WI38 (cell line): ENCODE data around the gene LAPTM5.
A peak's percentile ranks its signal among the peaks of the same experiment; 100 is the strongest.

ENCODE experiments used
- H3K4me3 ChIP-seq: 2 replicates; pipeline ENCODE4 v1.5.1; 2011; ENCODE audit warnings: low read depth, mild to moderate bottlenecking, control low read depth, low read length
- TF ChIP-seq, protein P1 (sequence below): IDR thresholded peaks from 2 replicates; pipeline ENCODE4 v1.5.1; 2012; ENCODE audit warnings: low read depth, mild to moderate bottlenecking, control low read depth, low read length

Gene LAPTM5

DNA sequence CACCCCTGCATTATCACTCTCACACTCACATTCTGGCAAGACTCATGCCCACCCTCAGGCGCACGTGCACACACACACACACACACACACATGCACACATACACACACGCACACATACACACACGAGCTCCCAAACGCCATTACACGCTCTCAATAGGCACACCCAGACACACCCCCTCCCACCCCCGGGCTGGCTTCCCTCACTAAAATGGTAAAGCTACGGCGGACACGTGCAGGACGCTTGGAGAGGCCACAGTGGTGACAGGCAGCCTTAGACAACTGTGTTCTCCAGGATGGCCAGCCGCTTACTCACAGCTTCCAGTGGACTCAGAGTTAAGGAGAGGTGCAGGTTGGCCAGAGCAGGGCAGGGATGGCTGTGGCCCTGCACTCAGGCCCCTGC, 44.3 kb downstream of the LAPTM5 start:
- H3K4me3 ChIP-seq = no peak overlapping the region
- TF ChIP-seq, protein P1, sequence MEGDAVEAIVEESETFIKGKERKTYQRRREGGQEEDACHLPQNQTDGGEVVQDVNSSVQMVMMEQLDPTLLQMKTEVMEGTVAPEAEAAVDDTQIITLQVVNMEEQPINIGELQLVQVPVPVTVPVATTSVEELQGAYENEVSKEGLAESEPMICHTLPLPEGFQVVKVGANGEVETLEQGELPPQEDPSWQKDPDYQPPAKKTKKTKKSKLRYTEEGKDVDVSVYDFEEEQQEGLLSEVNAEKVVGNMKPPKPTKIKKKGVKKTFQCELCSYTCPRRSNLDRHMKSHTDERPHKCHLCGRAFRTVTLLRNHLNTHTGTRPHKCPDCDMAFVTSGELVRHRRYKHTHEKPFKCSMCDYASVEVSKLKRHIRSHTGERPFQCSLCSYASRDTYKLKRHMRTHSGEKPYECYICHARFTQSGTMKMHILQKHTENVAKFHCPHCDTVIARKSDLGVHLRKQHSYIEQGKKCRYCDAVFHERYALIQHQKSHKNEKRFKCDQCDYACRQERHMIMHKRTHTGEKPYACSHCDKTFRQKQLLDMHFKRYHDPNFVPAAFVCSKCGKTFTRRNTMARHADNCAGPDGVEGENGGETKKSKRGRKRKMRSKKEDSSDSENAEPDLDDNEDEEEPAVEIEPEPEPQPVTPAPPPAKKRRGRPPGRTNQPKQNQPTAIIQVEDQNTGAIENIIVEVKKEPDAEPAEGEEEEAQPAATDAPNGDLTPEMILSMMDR = no peak

DNA sequence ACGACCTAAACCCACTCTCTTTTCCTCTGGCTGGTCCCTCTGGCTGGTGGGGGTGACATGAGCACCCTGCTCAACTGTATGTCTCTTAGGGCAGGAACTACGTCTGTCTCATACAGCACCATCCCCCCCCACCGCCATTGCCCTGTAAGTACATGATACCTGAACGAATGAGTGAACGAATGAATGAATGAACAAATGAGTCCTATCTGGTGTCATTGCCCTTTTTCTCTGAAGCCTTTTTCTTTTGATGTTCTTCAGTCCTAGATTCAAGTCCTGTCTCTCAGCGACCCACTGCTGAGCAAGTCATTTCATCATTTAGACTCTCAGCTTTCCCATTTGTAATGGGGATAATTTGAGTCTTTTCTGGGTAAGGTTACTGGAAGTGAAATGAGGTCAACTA, 45.0 kb downstream of the LAPTM5 start:
- TF ChIP-seq, protein P1 = no peak
- H3K4me3 ChIP-seq = no peak overlapping the region

DNA sequence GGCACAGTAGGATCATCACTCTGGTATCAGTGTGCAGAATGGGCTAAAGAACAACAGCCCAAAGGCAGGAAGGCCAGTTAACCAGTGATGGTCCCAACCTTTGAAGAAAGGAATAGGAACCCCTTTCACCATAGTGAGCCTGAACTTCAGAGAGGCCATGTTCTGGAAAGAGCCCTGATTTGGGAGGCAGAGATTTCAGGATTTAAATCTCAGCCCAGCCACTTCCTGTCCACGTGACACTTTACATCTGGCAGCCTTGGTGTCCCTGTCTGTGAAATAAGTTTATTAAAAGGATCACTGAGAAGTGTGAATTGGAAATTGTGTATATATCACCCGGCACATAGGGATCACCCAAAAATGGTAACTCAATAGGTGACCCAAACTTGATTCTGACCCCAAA, 47.2 kb downstream of the LAPTM5 start:
- TF ChIP-seq, protein P1 = no peak

DNA sequence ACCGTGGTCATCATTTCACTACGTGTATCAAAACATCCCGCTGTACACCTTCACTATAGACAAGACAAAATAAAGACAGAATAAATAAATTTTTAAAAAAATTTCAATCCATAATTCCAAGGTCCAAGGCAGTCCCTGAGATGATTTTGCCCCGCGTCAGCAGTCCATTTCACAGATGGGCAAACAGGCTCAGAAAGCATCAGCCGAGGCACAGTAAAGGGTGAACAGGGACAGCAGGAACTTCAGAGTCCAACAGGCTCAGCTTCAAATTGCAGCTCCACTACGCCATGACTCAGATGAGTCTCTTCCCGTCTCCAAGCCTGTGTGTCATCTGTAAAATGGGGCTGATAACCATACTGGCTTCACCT, 49.2 kb downstream of the LAPTM5 start:
- TF ChIP-seq, protein P1 = no peak
- H3K4me3 ChIP-seq = no peak overlapping the region

More for the DNA sequence above, 47.2 kb downstream of the LAPTM5 start:
- no peak overlapping the region for H3K4me3 ChIP-seq

DNA sequence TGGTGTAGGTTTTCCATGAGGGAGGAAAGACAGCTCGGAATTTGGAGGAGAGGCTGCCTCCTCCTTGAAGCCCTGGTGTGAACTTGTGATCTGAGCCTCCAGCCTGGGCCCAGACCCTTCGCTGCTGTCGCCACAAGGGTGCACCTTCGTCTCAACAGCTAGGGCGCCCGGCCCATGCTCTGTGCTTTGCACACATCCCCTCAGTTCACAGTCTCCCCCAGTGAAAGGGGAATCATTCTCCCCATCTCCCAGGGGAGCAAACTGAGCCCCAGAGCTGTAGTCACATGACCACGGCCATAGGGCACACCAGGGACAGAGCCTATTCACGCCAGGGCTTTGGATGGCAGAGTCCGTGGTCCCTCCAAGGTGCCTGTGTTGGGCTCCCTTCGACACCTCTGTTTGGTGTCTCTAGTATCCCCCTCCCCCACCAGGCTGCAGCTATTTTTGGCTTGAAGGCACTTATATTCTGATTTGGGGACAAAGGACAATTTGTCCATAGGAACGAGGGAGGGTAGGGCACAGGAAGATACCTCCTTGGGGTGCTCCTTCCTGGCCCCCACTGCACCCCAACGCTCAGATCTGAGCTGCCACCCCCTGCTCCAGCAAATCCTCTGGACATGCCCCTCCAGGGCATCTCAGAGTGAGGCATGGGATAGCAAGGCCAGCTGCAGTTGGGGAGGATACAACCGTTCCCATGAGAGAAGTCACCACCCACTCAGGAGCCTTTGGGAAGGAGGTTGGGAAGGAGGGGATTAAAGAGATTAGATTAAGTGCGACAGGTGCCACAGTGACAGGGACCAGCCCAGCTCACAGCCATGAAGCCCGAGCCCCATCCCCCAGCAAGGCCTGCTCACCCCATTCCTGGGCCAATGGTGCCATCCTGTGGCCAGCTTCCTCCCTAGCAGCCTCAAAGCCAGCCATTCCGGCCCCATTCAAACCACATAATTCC, 49.9 kb downstream of the LAPTM5 start:
- no peak overlapping the region for H3K4me3 ChIP-seq
- TF ChIP-seq, protein P1 = peak; percentile 85

DNA sequence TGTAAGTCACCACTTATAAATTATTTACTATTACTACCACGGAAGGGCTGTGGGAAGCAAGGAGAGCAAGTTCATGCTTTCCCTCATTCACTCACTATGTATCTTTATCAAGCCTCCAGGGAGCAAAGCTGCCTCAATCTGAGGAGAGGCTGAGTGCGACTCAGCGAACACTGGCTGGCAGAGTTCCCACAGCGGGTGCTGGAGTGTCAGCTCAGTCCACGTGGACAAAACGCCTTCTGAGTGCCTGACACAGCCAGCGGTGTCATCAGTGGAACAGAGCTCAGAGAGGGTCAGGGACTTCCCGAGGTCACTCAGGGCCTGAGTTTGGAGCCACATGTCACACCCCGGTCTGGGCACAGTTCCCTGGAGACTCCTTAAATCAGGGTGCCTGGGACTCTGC, 51.0 kb downstream of the LAPTM5 start:
- no peak overlapping the region for H3K4me3 ChIP-seq
- TF ChIP-seq, protein P1 = no peak

DNA sequence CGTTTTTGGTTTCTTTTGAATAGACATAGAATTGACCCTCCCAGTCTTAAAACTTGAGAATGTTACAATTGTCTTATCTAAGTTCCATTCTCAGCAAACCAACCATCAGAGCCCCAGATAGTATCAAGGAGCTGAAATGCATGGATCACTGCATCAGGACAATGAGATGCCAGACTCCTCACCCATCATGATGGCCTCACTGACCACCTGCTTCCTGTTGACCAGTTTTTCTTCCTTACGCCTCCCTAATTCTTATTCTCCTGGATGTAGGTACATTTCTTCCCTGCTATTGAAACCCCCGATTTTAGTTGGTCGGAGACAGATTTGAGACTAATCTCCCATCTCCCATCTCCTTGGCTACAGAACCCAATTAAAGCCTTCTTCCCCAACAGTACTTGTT, 51.9 kb downstream of the LAPTM5 start:
- TF ChIP-seq, protein P1 = no peak
- no peak overlapping the region for H3K4me3 ChIP-seq
